SU-DHL-6 (cell line): ENCODE data around the gene GOLPH3.

Experiments
- EZH2phosphoT487 ChIP-seq: fragments of 200-600 bp; sonication (generic), shearing (Covaris generic); conservative IDR thresholded peaks from 2 replicates; pipeline ENCODE4 v1.6.1; 2018; ENCODE audit warnings: mild to moderate bottlenecking, antibody characterized with exemption, low read length, moderate library complexity, mixed read lengths
- TF ChIP-seq, protein P1 (sequence below): fragments of 200-600 bp; sonication (generic); IDR thresholded peaks from one replicate; pipeline ENCODE4 v1.5.1; 2017; ENCODE audit warnings: antibody characterized with exemption, mild to moderate bottlenecking, low read length, moderate library complexity; ENCODE audit not compliant: insufficient read depth, poor library complexity, severe bottlenecking

DNA sequence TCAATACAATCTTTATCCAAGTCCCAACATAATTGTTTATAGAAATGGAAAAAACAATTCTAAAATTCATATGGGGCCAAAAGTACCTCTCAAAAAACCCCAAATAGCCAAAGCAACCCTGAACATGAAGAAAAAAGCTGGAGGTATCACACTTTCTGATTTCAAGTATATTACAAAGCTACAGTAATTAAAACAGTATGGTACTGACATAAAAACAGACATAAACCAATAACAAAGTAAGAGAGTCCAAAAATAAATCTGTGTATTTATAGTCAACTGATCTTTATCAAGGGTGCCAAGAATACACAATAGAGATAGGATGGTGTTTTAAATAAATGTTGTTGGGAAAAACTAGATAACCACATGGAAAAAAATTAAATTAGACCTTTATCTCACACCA, 13.6 kb upstream of the GOLPH3 start:
- TF ChIP-seq, protein P1, sequence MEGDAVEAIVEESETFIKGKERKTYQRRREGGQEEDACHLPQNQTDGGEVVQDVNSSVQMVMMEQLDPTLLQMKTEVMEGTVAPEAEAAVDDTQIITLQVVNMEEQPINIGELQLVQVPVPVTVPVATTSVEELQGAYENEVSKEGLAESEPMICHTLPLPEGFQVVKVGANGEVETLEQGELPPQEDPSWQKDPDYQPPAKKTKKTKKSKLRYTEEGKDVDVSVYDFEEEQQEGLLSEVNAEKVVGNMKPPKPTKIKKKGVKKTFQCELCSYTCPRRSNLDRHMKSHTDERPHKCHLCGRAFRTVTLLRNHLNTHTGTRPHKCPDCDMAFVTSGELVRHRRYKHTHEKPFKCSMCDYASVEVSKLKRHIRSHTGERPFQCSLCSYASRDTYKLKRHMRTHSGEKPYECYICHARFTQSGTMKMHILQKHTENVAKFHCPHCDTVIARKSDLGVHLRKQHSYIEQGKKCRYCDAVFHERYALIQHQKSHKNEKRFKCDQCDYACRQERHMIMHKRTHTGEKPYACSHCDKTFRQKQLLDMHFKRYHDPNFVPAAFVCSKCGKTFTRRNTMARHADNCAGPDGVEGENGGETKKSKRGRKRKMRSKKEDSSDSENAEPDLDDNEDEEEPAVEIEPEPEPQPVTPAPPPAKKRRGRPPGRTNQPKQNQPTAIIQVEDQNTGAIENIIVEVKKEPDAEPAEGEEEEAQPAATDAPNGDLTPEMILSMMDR = no peak
- TF ChIP-seq EZH2phosphoT487 = no peak
